ENCODE measurements around the gene CGGBP1.

Gene CGGBP1

GRCh38 chr3:88034491-88035275, 24.1 kb downstream of the CGGBP1 start:
- ATAC-seq (ENCODE audit: insufficient read depth, low read depth): no peak

GRCh38 chr3:88033808-88034207, 25.0 kb downstream of the CGGBP1 start:
- peaks cover 27% of the 10 kb centered on the region for H3K4me1 ChIP-seq (ENCODE audit: insufficient read depth, low read length)
- no peak overlapping the region for H3K27ac ChIP-seq (ENCODE audit: low read length)

More at GRCh38 chr3:88034491-88035275, 24.1 kb downstream of the CGGBP1 start:
- no peaks in the 10 kb centered on the region for H3K36me3 ChIP-seq (ENCODE audit: insufficient read depth, low read length)
- no peak overlapping the region for H3K27ac ChIP-seq (ENCODE audit: low read length)
- DNase-seq: no peak
- H3K9ac ChIP-seq (ENCODE audit: low read depth, low read length): no peak overlapping the region
- H3K4me1 ChIP-seq (ENCODE audit: insufficient read depth, low read length): peaks cover 27% of the 10 kb centered on the region
- H3K9me3 ChIP-seq (ENCODE audit: insufficient read depth, low read length, severe bottlenecking): no peaks in the 10 kb centered on the region
- H3K4me3 ChIP-seq (ENCODE audit: low read depth in 1 of 2, low read length in 2 of 2): no peak overlapping the region
- H3K79me2 ChIP-seq (ENCODE audit: insufficient read depth, low read length): no peaks in the 10 kb centered on the region
- H3K27me3 ChIP-seq (ENCODE audit: insufficient read depth, low read length, poor library complexity): no peaks in the 10 kb centered on the region
- no peaks in the 10 kb centered on the region for H4K20me1 ChIP-seq (ENCODE audit: insufficient read depth, low read length)
- H2AFZ ChIP-seq (ENCODE audit: low read depth, low read length): no peak overlapping the region
- no peak overlapping the region for H3K4me2 ChIP-seq (ENCODE audit: insufficient read depth, low read length)
- no peak for TF ChIP-seq CTCF (IDR thresholded peaks at IDR 0.05; ENCODE audit: borderline replicate concordance, extremely low read depth, low read length, poor library complexity, severe bottlenecking)
- no peak for TF ChIP-seq EZH2 (IDR thresholded peaks at IDR 0.05; ENCODE audit: borderline replicate concordance, low read depth, low read length, severe bottlenecking)

GRCh38 chr3:88033079-88033478, 25.7 kb downstream of the CGGBP1 start:
- Histone ChIP-seq H3K9ac (ENCODE audit: low read depth, low read length) (no peak overlapping the region), H3K27me3 (ENCODE audit: insufficient read depth, low read length, poor library complexity) (no peaks in the 10 kb centered on the region), H3K4me1 (ENCODE audit: insufficient read depth, low read length) (peaks cover 27% of the 10 kb centered on the region), H3K79me2 (ENCODE audit: insufficient read depth, low read length) (no peaks in the 10 kb centered on the region), H3K4me3 (ENCODE audit: low read depth in 1 of 2, low read length in 2 of 2) (no peak overlapping the region), H3K27ac (ENCODE audit: low read length) (no peak overlapping the region), H2AFZ (ENCODE audit: low read depth, low read length) (peak overlapping the region; percentile 34; the same call in 1 of the 2 replicates), H3K36me3 (ENCODE audit: insufficient read depth, low read length) (no peaks in the 10 kb centered on the region), H4K20me1 (ENCODE audit: insufficient read depth, low read length) (no peaks in the 10 kb centered on the region), H3K9me3 (ENCODE audit: insufficient read depth, low read length, severe bottlenecking) (no peaks in the 10 kb centered on the region), H3K4me2 (ENCODE audit: insufficient read depth, low read length) (no peak overlapping the region)
- no peak for ATAC-seq (ENCODE audit: insufficient read depth, low read depth)
- DNase-seq: no peak
- no peak for TF ChIP-seq EZH2 (IDR thresholded peaks at IDR 0.05; ENCODE audit: borderline replicate concordance, low read depth, low read length, severe bottlenecking)
- no peak for TF ChIP-seq CTCF (IDR thresholded peaks at IDR 0.05; ENCODE audit: borderline replicate concordance, extremely low read depth, low read length, poor library complexity, severe bottlenecking)

More at GRCh38 chr3:88033808-88034207, 25.0 kb downstream of the CGGBP1 start:
- DNase-seq: no peak
- H2AFZ ChIP-seq (ENCODE audit: low read depth, low read length): peak overlapping the region; percentile 49; the same call in 1 of the 2 replicates
- H4K20me1 ChIP-seq (ENCODE audit: insufficient read depth, low read length): no peaks in the 10 kb centered on the region
- no peak overlapping the region for H3K4me2 ChIP-seq (ENCODE audit: insufficient read depth, low read length)
- H3K27me3 ChIP-seq (ENCODE audit: insufficient read depth, low read length, poor library complexity): no peaks in the 10 kb centered on the region
- H3K79me2 ChIP-seq (ENCODE audit: insufficient read depth, low read length): no peaks in the 10 kb centered on the region
- no peak overlapping the region for H3K4me3 ChIP-seq (ENCODE audit: low read depth in 1 of 2, low read length in 2 of 2)
- H3K36me3 ChIP-seq (ENCODE audit: insufficient read depth, low read length): no peaks in the 10 kb centered on the region
- TF ChIP-seq EZH2 (IDR thresholded peaks at IDR 0.05; ENCODE audit: borderline replicate concordance, low read depth, low read length, severe bottlenecking): no peak
- no peak for TF ChIP-seq CTCF (IDR thresholded peaks at IDR 0.05; ENCODE audit: borderline replicate concordance, extremely low read depth, low read length, poor library complexity, severe bottlenecking)
- no peaks in the 10 kb centered on the region for H3K9me3 ChIP-seq (ENCODE audit: insufficient read depth, low read length, severe bottlenecking)
- no peak overlapping the region for H3K9ac ChIP-seq (ENCODE audit: low read depth, low read length)
- ATAC-seq (ENCODE audit: insufficient read depth, low read depth): no peak

Data from DND-41 (cell line).